Neural progenitor cell (in vitro differentiated cells): Measurements from ENCODE around the gene ZNF124. TPM values are rescaled to one million over a fixed set of nuclear protein-coding genes. Genes with fewer than 3 reads are reported as not detected.

Experiments used
- DNase-seq: peaks from one replicate; pipeline ENCODE4 v3.0.0-alpha.2; 2016; ENCODE audit warnings: low spot score
- H2AFZ ChIP-seq: fragments of 200-600 bp; sonication (generic); replicated peaks from 2 replicates; pipeline ENCODE4 v1.6.1; 2016; ENCODE audit warnings: antibody characterized with exemption
- H3F3A ChIP-seq: fragments of 200-600 bp; sonication (generic); 2 replicates; pipeline ENCODE4 v1.6.1; 2016; ENCODE audit warnings: antibody characterized with exemption, low read depth
- H3K27ac ChIP-seq: fragments of 200-600 bp; sonication (generic); 2 replicates; pipeline ENCODE4 v1.5.1; 2016; ENCODE audit warnings: mild to moderate bottlenecking
- H3K27me3 ChIP-seq: fragments of 200-600 bp; sonication (generic); 2 replicates; pipeline ENCODE4 v1.6.1; 2016; ENCODE audit warnings: mild to moderate bottlenecking, moderate library complexity
- H3K36me3 ChIP-seq: fragments of 200-600 bp; sonication (generic); 2 replicates; pipeline ENCODE4 v1.5.1; 2016
- H3K4me1 ChIP-seq: fragments of 200-600 bp; sonication (generic); 2 replicates; pipeline ENCODE4 v1.6.1; 2016; ENCODE audit warnings: mixed run types
- H3K4me2 ChIP-seq: fragments of 200-600 bp; sonication (generic); 2 replicates; pipeline ENCODE4 v1.6.1; 2016
- H3K4me3 ChIP-seq: fragments of 200-600 bp; sonication (generic); 2 replicates; pipeline ENCODE4 v1.5.1; 2016
- H3K79me2 ChIP-seq: fragments of 200-600 bp; sonication (generic); 2 replicates; pipeline ENCODE4 v1.6.1; 2016; ENCODE audit warnings: low read depth
- H3K9ac ChIP-seq: fragments of 200-600 bp; sonication (generic); 2 replicates; pipeline ENCODE4 v1.6.1; 2016
- H3K9me3 ChIP-seq: fragments of 200-600 bp; sonication (generic); 2 replicates; pipeline ENCODE4 v1.5.1; 2016; ENCODE audit warnings: low read depth
- H4K20me1 ChIP-seq: fragments of 200-600 bp; sonication (generic); 2 replicates; pipeline ENCODE4 v1.6.1; 2016; ENCODE audit warnings: low read depth
- H3K27ac Mint-ChIP-seq: 3 replicates; pipeline ENCODE4 v1.8.0; 2021; ENCODE audit warnings: mixed read lengths
- H3K27me3 Mint-ChIP-seq: 2 replicates; pipeline ENCODE4 v1.8.0; 2022; ENCODE audit warnings: low read depth, mild to moderate bottlenecking, inconsistent platforms, moderate library complexity, mixed read lengths; ENCODE audit not compliant: insufficient read depth
- H3K36me3 Mint-ChIP-seq: 3 replicates; pipeline ENCODE4 v1.8.0; 2021; ENCODE audit warnings: mixed read lengths
- H3K4me1 Mint-ChIP-seq: 3 replicates; pipeline ENCODE4 v1.8.0; 2021; ENCODE audit warnings: mixed read lengths
- H3K4me3 Mint-ChIP-seq: 3 replicates; pipeline ENCODE4 v1.8.0; 2021; ENCODE audit warnings: mild to moderate bottlenecking, moderate library complexity, mixed read lengths
- H3K9me3 Mint-ChIP-seq: 3 replicates; pipeline ENCODE4 v1.8.0; 2020; ENCODE audit warnings: mixed read lengths
- CTCF ChIP-seq: fragments of 200-600 bp; sonication (generic); IDR thresholded peaks from 2 replicates; pipeline ENCODE4 v1.5.1; 2017; ENCODE audit warnings: antibody characterized with exemption, mild to moderate bottlenecking
- EZH2 ChIP-seq: fragments of 200-600 bp; sonication (generic); IDR thresholded peaks from 2 replicates; pipeline ENCODE4 v1.6.1; 2017; ENCODE audit warnings: antibody characterized with exemption, mild to moderate bottlenecking, moderate library complexity
- EZH2phosphoT487 ChIP-seq: fragments of 200-600 bp; sonication (generic); IDR thresholded peaks from 2 replicates; pipeline ENCODE4 v1.6.1; 2017; ENCODE audit warnings: antibody characterized with exemption
- total RNA-seq: library from RNA; depleted of rRNA; stranded (reverse); fragments of >200 nt; gene quantifications from 2 replicates; pipeline ENCODE4 v1.2.3, GENCODE V29; 2015; ENCODE audit warnings: low replicate concordance

The ZNF124 gene
- total RNA-seq, 1 donor from 2014 or later: 129 TPM

- Mint-ChIP-seq H3K27me3 (peaks cover 17% of the 10 kb centered on the region), H3K9me3 (peaks cover 10% of the 10 kb centered on the region), H3K4me1 (peaks cover 9% of the 10 kb centered on the region), H3K27ac (no peak overlapping the region), H3K36me3 (peaks cover 9% of the 10 kb centered on the region), H3K4me3 (peak overlapping the region; percentile 71)
- Histone ChIP-seq H2AFZ (no peak overlapping the region), H3K4me2 (no peak overlapping the region), H3K4me3 (no peak overlapping the region), H3K79me2 (no peaks in the 10 kb centered on the region), H3K9me3 (no peaks in the 10 kb centered on the region), H3K36me3 (no peaks in the 10 kb centered on the region), H3F3A (peaks cover 19% of the 10 kb centered on the region), H3K27me3 (peaks cover 38% of the 10 kb centered on the region), H4K20me1 (no peaks in the 10 kb centered on the region), H3K4me1 (peaks cover 5% of the 10 kb centered on the region), H3K27ac (no peak overlapping the region), H3K9ac (no peak overlapping the region)
- DNase-seq: no peak
- TF ChIP-seq EZH2phosphoT487 (no peak), CTCF (no peak), EZH2 (no peak)
These were observed 57.3 kb downstream of the ZNF124 start for GRCh38 chr1:247114351-247115140.

GRCh38 chr1:247113733-247114271 lies 58.0 kb downstream of the ZNF124 start:
- Histone ChIP-seq H3K4me2 (no peak overlapping the region), H3K27ac (no peak overlapping the region), H3K4me3 (no peak overlapping the region), H3K9me3 (no peaks in the 10 kb centered on the region), H3K79me2 (no peaks in the 10 kb centered on the region), H3K4me1 (peaks cover 5% of the 10 kb centered on the region), H3K27me3 (peaks cover 44% of the 10 kb centered on the region), H2AFZ (no peak overlapping the region), H4K20me1 (no peaks in the 10 kb centered on the region), H3K36me3 (no peaks in the 10 kb centered on the region), H3F3A (peaks cover 19% of the 10 kb centered on the region), H3K9ac (no peak overlapping the region)
- Mint-ChIP-seq H3K4me3 (peak overlapping the region; percentile 80), H3K27ac (no peak overlapping the region), H3K36me3 (peaks cover 10% of the 10 kb centered on the region), H3K9me3 (peaks cover 12% of the 10 kb centered on the region), H3K4me1 (peaks cover 9% of the 10 kb centered on the region), H3K27me3 (peaks cover 19% of the 10 kb centered on the region)
- no peak for DNase-seq
- TF ChIP-seq EZH2 (no peak), CTCF (no peak), EZH2phosphoT487 (no peak)

GRCh38 chr1:247113094-247113497 lies 58.7 kb downstream of the ZNF124 start:
- Histone ChIP-seq H3K9me3 (no peaks in the 10 kb centered on the region), H3K36me3 (no peaks in the 10 kb centered on the region), H3K9ac (no peak overlapping the region), H3K4me1 (peaks cover 5% of the 10 kb centered on the region), H3K79me2 (no peaks in the 10 kb centered on the region), H3K27ac (no peak overlapping the region), H3K27me3 (peaks cover 44% of the 10 kb centered on the region), H4K20me1 (no peaks in the 10 kb centered on the region), H2AFZ (no peak overlapping the region), H3F3A (peaks cover 19% of the 10 kb centered on the region), H3K4me3 (no peak overlapping the region), H3K4me2 (no peak overlapping the region)
- peak overlapping the region; percentile 46 for H3K27ac Mint-ChIP-seq
- TF ChIP-seq EZH2phosphoT487: no peak
- no peak for TF ChIP-seq CTCF
- TF ChIP-seq EZH2: no peak
- H3K4me3 Mint-ChIP-seq: peak overlapping the region; percentile 80
- peaks cover 9% of the 10 kb centered on the region for H3K4me1 Mint-ChIP-seq
- DNase-seq: no peak
- H3K36me3 Mint-ChIP-seq: peaks cover 14% of the 10 kb centered on the region
- H3K27me3 Mint-ChIP-seq: peaks cover 24% of the 10 kb centered on the region
- peaks cover 12% of the 10 kb centered on the region for H3K9me3 Mint-ChIP-seq
